Heart left ventricle (tissue), 16 donors: ENCODE results near the gene IL31. TPM values are rescaled to one million over a fixed set of nuclear protein-coding genes. Genes with fewer than 3 reads are reported as not detected.
"Not testable (repeated sequence)": the region's sequence is repeated elsewhere in the genome, so short reads cannot be mapped to it uniquely, and the experiment has no call there.

Experiments used
- ATAC-seq, 4 donors: fragments of 200-7000 bp; cut with Tn5 transposase; one replicate each; pipeline ENCODE4 v1.9.1; 2020 to 2022; ENCODE audit warnings: moderate library complexity in 4 of 4, mild to moderate bottlenecking in 3 of 4, moderate number of reproducible peaks in 1 of 4
- DNase-seq, 5 donors: peaks; one replicate each; pipeline ENCODE4 v3.0.0-alpha.2; 2020
- H3K27ac ChIP-seq, 12 donors: fragments of 200-600 bp; sonication (generic) in 4 of 12; one replicate each; pipeline versions ENCODE4 v1.5.0 to v1.8.0; 2016 to 2022; ENCODE audit warnings: mild to moderate bottlenecking in 2 of 12
- H3K27me3 ChIP-seq, 9 donors: fragments of 200-600 bp; sonication (generic) in 2 of 9; one replicate each; pipeline versions ENCODE4 v1.5.1 to v1.8.0; 2016 to 2022; ENCODE audit warnings: mild to moderate bottlenecking in 3 of 9
- H3K36me3 ChIP-seq, 9 donors: fragments of 200-600 bp; sonication (generic) in 2 of 9; one replicate each; pipeline versions ENCODE4 v1.5.0 to v1.8.0; 2018 to 2022; ENCODE audit warnings: mild to moderate bottlenecking in 2 of 9
- H3K4me1 ChIP-seq, 12 donors: fragments of 200-600 bp; sonication (generic) in 4 of 12; one replicate each; pipeline versions ENCODE4 v1.5.0 to v1.8.0; 2016 to 2022; ENCODE audit warnings: mild to moderate bottlenecking in 3 of 12
- H3K4me3 ChIP-seq, 12 donors: fragments of 200-600 bp; sonication (generic) in 4 of 12; one replicate each; pipeline versions ENCODE4 v1.5.0 to v1.8.0; 2017 to 2022; ENCODE audit warnings: mild to moderate bottlenecking in 9 of 12, moderate library complexity in 4 of 12
- H3K9me3 ChIP-seq, 12 donors: fragments of 200-600 bp; sonication (generic) in 4 of 12; one replicate each; pipeline versions ENCODE4 v1.5.0 to v1.8.0; 2016 to 2022; ENCODE audit warnings: mild to moderate bottlenecking in 1 of 12
- POLR2A ChIP-seq, 2 donors: fragments of 450-650 bp; IDR thresholded peaks; one replicate each; pipeline ENCODE4 v1.6.1; 2017; ENCODE audit warnings: antibody characterized with exemption in 2 of 2, mild to moderate bottlenecking in 2 of 2, moderate library complexity in 2 of 2
- WGBS, 4 donors: extraction: QIAGEN DNeasy Blood & Tissue Kit in 2 of 4; methylation state at CpG; one replicate each; pipeline versions ENCODE4 v1.1.5 to v1.1.7; 2013 to 2018; 5-methylcytosine and 5-hydroxymethylcytosine counted together
- intact Hi-C, 10 donors: fragments of 100-400 bp; cut with DNase I; formaldehyde crosslinking; loops; one replicate each; pipeline versions ENCODE4 v1.11.1 to v1.14.2; 2022
- polyA plus RNA-seq, 2 donors: library from polyadenylated mRNA; stranded (reverse); fragments of 200-250 nt; gene quantifications; one replicate each; pipeline ENCODE4 v1.2.3, GENCODE V29; 2013
- total RNA-seq, 9 donors: library from RNA; depleted of rRNA in 2 of 9; stranded (reverse); fragments of >200 nt in 2 of 9; fragmentation: NEBNext Ultra II Directional in 3 of 9; extraction: Animal tissue kit (Norgen Biotek cat#: 25700) in 3 of 9; gene quantifications; one replicate each; pipeline versions ENCODE4 v1.1.0 to v1.2.4, GENCODE V29; 2016 to 2023
- TF ChIP-seq, protein P1 (sequence below), 12 donors: fragments of 200-600 bp; sonication (generic) in 4 of 12; IDR thresholded peaks; one replicate each; pipeline versions ENCODE4 v1.5.0 to v1.8.0; 2018 to 2022; ENCODE audit warnings: antibody characterized with exemption in 12 of 12, mild to moderate bottlenecking in 5 of 12
- donor health status: ischemic (EF 13 %, LVEDD 7.1; RV severe dilation, severe dysfunction).
- donor health status: healthy with polysubstance abuse.
- donor health status: DM: no; HTN: yes; CAD: no.
- donor health status: DM: no; HTN: no; CAD: no.
- donor health status: ischemic (EF 25% LVEDD 6.9; RV normal size, moderate dysfunction).
- donor health status: ischemic (EF 25% LVEDD 5.7; RV mildly dilated, moderate dysfunction).
- donor health status: healthy.
- donor health status: DM: yes; HTN: yes; CAD: no.
- donor health status: ischemic (EF 35%, LVEDD 5.7; RV mildly dilated, moderate dysfunction).
- donor health status: nonischemic (EF 11% LVEDD 7.7; RV severe dilation, severe dysfunction).
- donor health status: DM: yes; HTN: yes; CAD: no.
- donor health status: PGD.
- donor health status: ischemic (EF 29% LVEDD 5.4; RV normal size, mild dysfunction).
- donor health status: nonischemic (EF 23%, LVEDD 6.1; RV moderate dilation, normal function).

IL31 gene
- total and polyA plus RNA-seq, 11 donors: not detected

DNA sequence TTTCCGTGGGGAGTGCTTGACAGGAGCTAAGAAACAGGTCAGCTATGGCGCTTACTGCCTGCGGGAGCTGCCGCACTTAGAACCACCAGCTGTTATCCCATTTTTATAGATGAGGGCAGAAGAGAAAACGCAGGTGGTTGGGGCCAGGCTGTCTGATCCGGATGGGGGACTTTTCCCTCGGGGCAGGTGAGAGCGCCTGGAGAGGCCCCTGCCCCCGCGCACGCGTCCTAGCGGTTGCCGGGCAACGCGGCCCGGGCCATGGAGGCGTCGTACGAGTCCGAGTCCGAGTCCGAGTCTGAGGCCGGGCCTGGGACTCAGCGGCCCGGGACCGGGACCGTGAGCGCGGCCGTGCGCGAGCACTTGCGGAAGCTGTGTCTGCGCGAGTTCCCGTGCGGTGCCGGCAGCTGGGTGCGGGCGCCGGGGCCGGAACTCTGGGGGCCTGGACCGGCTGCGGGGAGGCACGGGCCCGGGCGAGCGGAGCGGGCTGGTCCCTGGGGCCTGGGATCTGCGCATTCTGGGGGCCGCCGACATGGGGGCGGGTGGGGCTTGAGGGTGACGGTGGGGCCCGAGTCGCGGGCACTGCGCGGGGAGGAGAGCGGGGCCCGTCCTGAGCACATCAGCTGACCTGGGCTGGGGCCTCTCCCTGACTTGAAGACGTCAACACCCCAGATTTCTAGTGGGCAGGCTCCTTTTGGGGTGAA lies 9.0 kb upstream of the IL31 start, which contains the start of gene LRRC43:
Gene LRRC43 (plus strand): TSS at position 237 of the 701 bp plus-strand sequence. CDS start 22 bp downstream, at position 259.
- no peaks in the 10 kb centered on the region for H3K36me3 ChIP-seq
- DNase-seq: peak in 2 of 5 donors; percentile 39 to 45
- 2 to 13% (median 4%) methylated on average over 5 to 63 of the region's 63 CpGs for WGBS, 4 donors
- H3K27ac ChIP-seq: no peak within 1 kb of the TSS
- H3K9me3 ChIP-seq: no peaks in the 10 kb centered on the region
- H3K4me1 ChIP-seq: peaks cover 0 to 13% (median 3%) of the 10 kb centered on the region in 12 donors
- intact Hi-C loops: no loop called here
- ATAC-seq: peak in 3 of 4 donors; percentile 58 to 78 (median 68)
- H3K4me3 ChIP-seq: peak within 1 kb of the TSS; percentile 32 to 64 (median 50)
- peaks cover 0 to 12% (median 2%) of the 10 kb centered on the region in 9 donors for H3K27me3 ChIP-seq
- TF ChIP-seq POLR2A (IDR thresholded peaks at IDR 0.05): no peak
- TF ChIP-seq, protein P1, sequence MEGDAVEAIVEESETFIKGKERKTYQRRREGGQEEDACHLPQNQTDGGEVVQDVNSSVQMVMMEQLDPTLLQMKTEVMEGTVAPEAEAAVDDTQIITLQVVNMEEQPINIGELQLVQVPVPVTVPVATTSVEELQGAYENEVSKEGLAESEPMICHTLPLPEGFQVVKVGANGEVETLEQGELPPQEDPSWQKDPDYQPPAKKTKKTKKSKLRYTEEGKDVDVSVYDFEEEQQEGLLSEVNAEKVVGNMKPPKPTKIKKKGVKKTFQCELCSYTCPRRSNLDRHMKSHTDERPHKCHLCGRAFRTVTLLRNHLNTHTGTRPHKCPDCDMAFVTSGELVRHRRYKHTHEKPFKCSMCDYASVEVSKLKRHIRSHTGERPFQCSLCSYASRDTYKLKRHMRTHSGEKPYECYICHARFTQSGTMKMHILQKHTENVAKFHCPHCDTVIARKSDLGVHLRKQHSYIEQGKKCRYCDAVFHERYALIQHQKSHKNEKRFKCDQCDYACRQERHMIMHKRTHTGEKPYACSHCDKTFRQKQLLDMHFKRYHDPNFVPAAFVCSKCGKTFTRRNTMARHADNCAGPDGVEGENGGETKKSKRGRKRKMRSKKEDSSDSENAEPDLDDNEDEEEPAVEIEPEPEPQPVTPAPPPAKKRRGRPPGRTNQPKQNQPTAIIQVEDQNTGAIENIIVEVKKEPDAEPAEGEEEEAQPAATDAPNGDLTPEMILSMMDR (IDR thresholded peaks at IDR 0.05): no peak

DNA sequence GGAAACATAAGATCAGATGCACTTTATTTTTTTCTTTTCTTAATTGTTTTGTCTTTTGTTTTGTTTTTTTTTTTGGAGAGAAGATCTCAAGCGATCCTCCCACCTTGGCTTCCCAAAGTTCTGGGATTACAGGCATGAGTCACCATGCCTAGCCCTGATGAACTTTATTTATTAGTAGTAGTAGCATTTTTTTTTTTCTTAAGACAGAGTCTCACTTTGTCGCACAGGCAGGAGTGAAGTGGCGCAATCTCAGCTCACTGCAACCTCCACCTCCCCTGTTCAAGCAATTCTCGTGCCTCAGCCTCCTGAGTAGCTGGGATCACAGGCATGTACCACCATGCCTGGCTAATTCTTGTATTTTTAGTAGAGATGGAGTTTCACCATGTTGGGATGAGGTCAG lies 2.5 kb upstream of the IL31 start:
- H3K36me3 ChIP-seq, DNase-seq, ATAC-seq, H3K27me3 ChIP-seq, H3K27ac ChIP-seq, H3K9me3 ChIP-seq, intact Hi-C loops, H3K4me3 ChIP-seq, H3K4me1 ChIP-seq: not testable (repeated sequence)
- WGBS, 4 donors: 88 to 95% (median 90%) methylated on average over 4 of the region's 4 CpGs

DNA sequence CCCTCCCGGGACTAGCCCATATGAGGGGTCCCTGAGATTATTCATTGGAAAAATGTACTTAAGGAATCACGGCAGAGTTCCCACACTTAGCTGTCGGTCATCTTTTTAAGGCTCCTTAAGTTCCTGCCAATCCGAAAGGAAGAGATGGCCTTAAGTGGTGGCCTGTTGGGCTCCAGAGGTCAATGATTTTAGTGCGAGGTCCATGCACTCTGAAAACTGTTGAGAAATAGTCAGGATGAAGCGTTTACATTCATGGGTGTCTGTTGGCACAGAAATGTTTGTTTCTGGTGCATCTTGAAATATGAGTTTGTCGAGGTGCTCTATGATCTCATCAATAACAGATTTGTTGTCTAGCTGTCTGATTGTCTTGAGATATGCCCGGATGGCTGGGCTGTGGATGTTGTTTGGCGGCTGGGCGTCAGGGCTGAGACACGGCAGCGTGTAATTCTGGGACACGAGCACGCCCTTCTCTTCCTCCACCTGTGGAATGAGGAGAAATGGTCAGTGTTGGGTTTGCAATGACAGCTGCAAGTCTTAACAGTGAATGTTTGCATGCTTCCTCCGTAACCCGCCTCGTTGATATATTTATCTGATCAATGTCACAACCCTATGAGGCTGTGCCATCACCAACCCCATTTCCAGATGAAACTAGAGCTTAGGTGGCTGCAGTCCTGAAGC lies 1.6 kb downstream of the IL31 start:
- Histone ChIP-seq H3K36me3 (no peaks in the 10 kb centered on the region), H3K4me1 (no peaks in the 10 kb centered on the region), H3K4me3 (no peak overlapping the region), H3K27me3 (peaks cover 0 to 3% (median 0%) of the 10 kb centered on the region in 9 donors), H3K27ac (no peak overlapping the region), H3K9me3 (no peaks in the 10 kb centered on the region)
- ATAC-seq: no peak
- WGBS, 4 donors: 71 to 78% (median 75%) methylated on average over 17 of the region's 17 CpGs
- TF ChIP-seq POLR2A (IDR thresholded peaks at IDR 0.05): no peak
- TF ChIP-seq, protein P1 (IDR thresholded peaks at IDR 0.05): no peak
- intact Hi-C loops: no loop called here
- DNase-seq: no peak

DNA sequence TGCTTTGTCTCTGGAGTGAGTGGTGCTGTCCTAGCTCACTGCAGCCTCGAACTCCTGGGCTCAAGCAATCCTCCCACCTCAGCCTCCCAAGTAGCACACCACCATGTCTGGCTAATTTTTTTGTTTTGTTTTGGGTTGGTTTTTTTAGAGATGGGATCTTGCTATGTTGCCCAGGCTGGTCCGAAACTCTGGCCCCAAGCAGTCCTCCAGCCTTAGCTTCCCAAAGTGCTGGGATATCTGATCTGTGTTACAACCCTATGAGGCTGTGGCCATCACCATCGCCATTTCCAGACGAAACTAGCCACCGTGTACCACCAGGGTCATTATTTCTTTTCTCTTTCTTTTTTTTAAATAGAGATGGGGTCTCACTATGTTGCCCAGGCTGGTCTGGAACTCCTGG lies 2.6 kb downstream of the IL31 start:
- TF ChIP-seq POLR2A (IDR thresholded peaks at IDR 0.05): no peak
- TF ChIP-seq, protein P1 (IDR thresholded peaks at IDR 0.05): no peak
- Histone ChIP-seq H3K27ac (no peak overlapping the region), H3K36me3 (no peaks in the 10 kb centered on the region), H3K4me3 (no peak overlapping the region), H3K9me3 (no peaks in the 10 kb centered on the region), H3K27me3 (peaks cover 0 to 3% (median 0%) of the 10 kb centered on the region in 9 donors), H3K4me1 (no peaks in the 10 kb centered on the region)
- DNase-seq: no peak
- WGBS, 4 donors: 86 to 95% (median 89%) methylated on average over 5 of the region's 5 CpGs
- no peak for ATAC-seq
- intact Hi-C loops: no loop called here
